Activated CD4-positive, alpha-beta T cell treated with anti-CD3 and anti-CD28 coated beads for 36 hours (primary cell): ENCODE data around the gene CCDC116. TPM values are rescaled to one million over a fixed set of nuclear protein-coding genes. Genes with fewer than 3 reads are reported as not detected.

Experiments
- ATAC-seq: fragments of 200-7000 bp; cut with Tn5 transposase; one replicate; pipeline ENCODE4 v1.10.0; 2021; ENCODE audit warnings: mild to moderate bottlenecking, moderate library complexity
- CTCF ChIA-PET: fragments of 350-600 bp; sonication (Branson Sonifier 250); formaldehyde crosslinking; loops from one replicate; lab custom pipeline; 2021; ENCODE audit warnings: antibody characterized with exemption; lab: Charles Lee
- POLR2A ChIA-PET: fragments of 350-600 bp; sonication (Branson Sonifier 250); formaldehyde crosslinking; loops from one replicate; lab custom pipeline; 2021; ENCODE audit warnings: antibody characterized with exemption, inconsistent platforms; lab: Charles Lee
- DNase-seq: peaks from one replicate; pipeline ENCODE4 v3.0.0-alpha.2; 2020
- H3K27ac Mint-ChIP-seq: one replicate; pipeline ENCODE4 v1.8.0; 2021; ENCODE audit warnings: mixed read lengths
- H3K27me3 Mint-ChIP-seq: one replicate; pipeline ENCODE4 v1.8.0; 2021; ENCODE audit warnings: mixed read lengths
- H3K36me3 Mint-ChIP-seq: one replicate; pipeline ENCODE4 v1.8.0; 2021; ENCODE audit warnings: low read depth, mixed read lengths
- H3K4me1 Mint-ChIP-seq: one replicate; pipeline ENCODE4 v1.8.0; 2021; ENCODE audit warnings: mixed read lengths
- H3K4me3 Mint-ChIP-seq: one replicate; pipeline ENCODE4 v1.8.0; 2021; ENCODE audit warnings: mild to moderate bottlenecking, moderate library complexity, mixed read lengths
- H3K9me3 Mint-ChIP-seq: one replicate; pipeline ENCODE4 v1.8.0; 2021; ENCODE audit warnings: low read depth, mixed read lengths
- intact Hi-C, 2 experiments: fragments of 100-400 bp; cut with DNase I in 1 of 2; cut with micrococcal nuclease in 1 of 2; formaldehyde crosslinking; loops; one replicate each; pipeline versions ENCODE4 v1.14.2 to v1.15.1; 2022 to 2024; cut with DNase I, micrococcal nuclease
- total RNA-seq, 2 experiments: library from RNA; stranded (reverse); gene quantifications; one replicate each; pipeline ENCODE4 v1.2.3, GENCODE V29; 2021

CCDC116 gene
- total RNA-seq, result under 1 TPM; 0.23 to 0.33 TPM

- Mint-ChIP-seq H3K4me3 (no peak within 1 kb of the TSS), H3K4me1 (peaks cover 23% of the 10 kb centered on the region), H3K27ac (no peak within 1 kb of the TSS), H3K36me3 (peaks cover 12% of the 10 kb centered on the region), H3K9me3 (no peaks in the 10 kb centered on the region), H3K27me3 (no peaks in the 10 kb centered on the region)
- ChIA-PET POLR2A (interaction anchor here (3.2 kb wide), 1 partner anchor 10 kb away, joined by 21 read pairs; the partner anchor contains the start of gene SDF2L1), CTCF (interaction anchor here (0.6 to 10.9 kb wide), 2 partner anchors 11 to 17 kb away, joined by 3 to 209 read pairs; partner anchors contain the start of gene SDF2L1)
- peak; percentile 78 for DNase-seq
- intact Hi-C loops, result no loop called here
- peak; percentile 24 for ATAC-seq
Measured at GRCh38 chr22:21632237-21632895, at the start of gene CCDC116. Gene CCDC116 (plus strand): TSS chr22:21632760. CDS start chr22:21633182, 422 bp downstream.

- Mint-ChIP-seq H3K27ac (peak overlapping the region; percentile 80), H3K27me3 (no peaks in the 10 kb centered on the region), H3K4me1 (peaks cover 64% of the 10 kb centered on the region), H3K9me3 (no peaks in the 10 kb centered on the region), H3K4me3 (no peak overlapping the region), H3K36me3 (peaks cover 11% of the 10 kb centered on the region)
- POLR2A ChIA-PET, result no interaction called here
- intact Hi-C loops, result loop anchor here in 1 of 2 experiments (10.0 kb wide), 1 partner anchor 282 kb away; the partner anchor contains the start of gene MAPK1
- peak; percentile 34 for ATAC-seq
- CTCF ChIA-PET, result interaction anchor here (1.1 kb wide), 1 partner anchor 10 kb away, joined by 3 read pairs; no protein-coding TSS in a partner anchor
- DNase-seq, result no peak
Measured at GRCh38 chr22:21582801-21583740, 49.5 kb upstream of the CCDC116 start.

- H3K27ac Mint-ChIP-seq, result no peak overlapping the region
- no peak overlapping the region for H3K4me3 Mint-ChIP-seq
- intact Hi-C loops, result loop anchor here (5.0 to 10.0 kb wide), 4 partner anchors 42 to 1468 kb away; partner anchors contain the start of genes MAPK1 (in 1 of the 2), RANBP1 (in 1 of the 2), SDF2L1 (in 1 of the 2) and TRMT2A (in 1 of the 2)
- ChIA-PET CTCF (interaction anchor here (0.7 to 1.3 kb wide), 2 partner anchors 10 to 1071 kb away, joined by 3 read pairs; no protein-coding TSS in a partner anchor), POLR2A (no interaction called here)
- ATAC-seq, result no peak
- no peaks in the 10 kb centered on the region for H3K9me3 Mint-ChIP-seq
- H3K4me1 Mint-ChIP-seq, result peaks cover 62% of the 10 kb centered on the region
- peaks cover 15% of the 10 kb centered on the region for H3K36me3 Mint-ChIP-seq
- H3K27me3 Mint-ChIP-seq, result no peaks in the 10 kb centered on the region
- no peak for DNase-seq
Measured at GRCh38 chr22:21585389-21585788, 47.2 kb upstream of the CCDC116 start.

GRCh38 chr22:21587803-21588611 is 44.6 kb upstream of the CCDC116 start:
- Mint-ChIP-seq H3K4me1 (peaks cover 69% of the 10 kb centered on the region), H3K36me3 (peaks cover 21% of the 10 kb centered on the region), H3K27ac (peak overlapping the region; percentile 88), H3K9me3 (no peaks in the 10 kb centered on the region), H3K4me3 (peak overlapping the region; percentile 12), H3K27me3 (no peaks in the 10 kb centered on the region)
- ATAC-seq, result peak; percentile 97
- DNase-seq, result peak; percentile 79
- ChIA-PET POLR2A (interaction anchor here (0.6 to 1.3 kb wide), 7 partner anchors 9 to 664 kb away, joined by 3 to 5 read pairs (median 4); partner anchors contain the start of gene YDJC), CTCF (interaction anchor here (0.8 to 2.2 kb wide), 9 partner anchors 8 to 43 kb away, joined by 3 to 8 read pairs (median 5); no protein-coding TSS in a partner anchor)
- intact Hi-C loops, result loop anchor here (1.0 to 10.0 kb wide), 7 partner anchors 17 to 1471 kb away; partner anchors contain the start of genes MAPK1 (in 1 of the 2), RANBP1 (in 1 of the 2), SDF2L1 (in 1 of the 2) and TRMT2A (in 1 of the 2)

- ATAC-seq (no peak), DNase-seq (no peak)
- Mint-ChIP-seq H3K27me3 (no peaks in the 10 kb centered on the region), H3K9me3 (no peaks in the 10 kb centered on the region), H3K4me1 (peaks cover 75% of the 10 kb centered on the region), H3K27ac (peak overlapping the region; percentile 44), H3K4me3 (no peak overlapping the region), H3K36me3 (peaks cover 34% of the 10 kb centered on the region)
- POLR2A ChIA-PET, result no interaction called here
- intact Hi-C loops, result loop anchor here (2.0 to 10.0 kb wide), 5 partner anchors 38 to 1472 kb away; partner anchors contain the start of genes MAPK1 (in 1 of the 2), RANBP1 (in 1 of the 2), SDF2L1 (in 1 of the 2) and TRMT2A (in 1 of the 2)
- CTCF ChIA-PET, result interaction anchor here (2.2 kb wide), 1 partner anchor 15 kb away, joined by 8 read pairs; no protein-coding TSS in a partner anchor
Measured at GRCh38 chr22:21589396-21589795, 43.2 kb upstream of the CCDC116 start.

- no peaks in the 10 kb centered on the region for H3K9me3 Mint-ChIP-seq
- DNase-seq, result no peak
- ChIA-PET CTCF (no interaction called here), POLR2A (no interaction called here)
- no peak overlapping the region for H3K4me3 Mint-ChIP-seq
- H3K36me3 Mint-ChIP-seq, result peaks cover 43% of the 10 kb centered on the region
- H3K4me1 Mint-ChIP-seq, result peaks cover 61% of the 10 kb centered on the region
- intact Hi-C loops, result no loop called here
- H3K27me3 Mint-ChIP-seq, result no peaks in the 10 kb centered on the region
- H3K27ac Mint-ChIP-seq, result peak overlapping the region; percentile 41
- ATAC-seq, result no peak
Measured at GRCh38 chr22:21590809-21591641, 41.5 kb upstream of the CCDC116 start.

GRCh38 chr22:21591695-21592094 is 40.9 kb upstream of the CCDC116 start:
- Mint-ChIP-seq H3K36me3 (peaks cover 44% of the 10 kb centered on the region), H3K9me3 (no peaks in the 10 kb centered on the region), H3K27me3 (no peaks in the 10 kb centered on the region), H3K27ac (no peak overlapping the region), H3K4me1 (peaks cover 61% of the 10 kb centered on the region), H3K4me3 (no peak overlapping the region)
- intact Hi-C loops, result no loop called here
- DNase-seq (no peak), ATAC-seq (no peak)
- ChIA-PET CTCF (interaction anchor here (0.6 kb wide), 1 partner anchor 23 kb away, joined by 3 read pairs; no protein-coding TSS in a partner anchor), POLR2A (no interaction called here)

GRCh38 chr22:21592422-21592821 is 40.1 kb upstream of the CCDC116 start:
- no peak overlapping the region for H3K27ac Mint-ChIP-seq
- POLR2A ChIA-PET, result no interaction called here
- H3K4me3 Mint-ChIP-seq, result no peak overlapping the region
- peaks cover 54% of the 10 kb centered on the region for H3K4me1 Mint-ChIP-seq
- no peaks in the 10 kb centered on the region for H3K27me3 Mint-ChIP-seq
- H3K9me3 Mint-ChIP-seq, result no peaks in the 10 kb centered on the region
- peaks cover 47% of the 10 kb centered on the region for H3K36me3 Mint-ChIP-seq
- intact Hi-C loops, result no loop called here
- ATAC-seq (no peak), DNase-seq (no peak)
- CTCF ChIA-PET, result no interaction called here

GRCh38 chr22:21593406-21594232 is 38.9 kb upstream of the CCDC116 start:
- H3K4me1 Mint-ChIP-seq, result peaks cover 48% of the 10 kb centered on the region
- ChIA-PET CTCF (interaction anchor here (0.6 to 0.8 kb wide), 2 partner anchors 11 to 12 kb away, joined by 3 to 4 read pairs; no protein-coding TSS in a partner anchor), POLR2A (no interaction called here)
- H3K27me3 Mint-ChIP-seq, result no peaks in the 10 kb centered on the region
- intact Hi-C loops, result no loop called here
- H3K4me3 Mint-ChIP-seq, result no peak overlapping the region
- peak overlapping the region; percentile 23 for H3K27ac Mint-ChIP-seq
- ATAC-seq, result no peak
- no peak for DNase-seq
- no peaks in the 10 kb centered on the region for H3K9me3 Mint-ChIP-seq
- peaks cover 51% of the 10 kb centered on the region for H3K36me3 Mint-ChIP-seq
